Measurements from ENCODE around the gene OR6J1.

The OR6J1 gene

DNA sequence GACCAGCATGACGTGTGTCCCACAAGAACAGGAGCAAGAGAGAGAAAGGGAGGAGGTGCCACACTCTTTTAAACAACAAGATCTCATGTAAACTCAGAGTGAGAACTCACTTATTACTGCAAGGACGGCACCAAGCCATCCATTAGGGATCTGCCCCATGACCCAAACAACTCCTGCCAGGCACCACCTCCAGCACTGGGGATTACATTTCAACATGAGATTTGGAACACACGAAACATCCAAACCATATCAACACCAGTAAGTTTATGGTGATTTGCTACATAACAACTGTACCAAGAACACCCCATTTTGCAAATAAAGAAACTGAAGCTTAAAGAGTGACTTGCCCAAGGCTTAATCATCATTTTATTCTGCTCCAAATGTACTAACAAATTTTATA lies 23.7 kb upstream of the OR6J1 start:
- no peak for DNase-seq (ENCODE audit: low read depth in 1 of 2, low spot score in 1 of 2)
- no peak for TF ChIP-seq GABPA (IDR thresholded peaks at IDR 0.05; ENCODE audit: low read depth)
- TF ChIP-seq POLR2AphosphoS5 (IDR thresholded peaks at IDR 0.05; ENCODE audit: low read depth), result no peak
- no peak for TF ChIP-seq SPI1 (IDR thresholded peaks at IDR 0.05; ENCODE audit: borderline replicate concordance, low read depth)
- no peak for TF ChIP-seq CTCF (IDR thresholded peaks at IDR 0.05; ENCODE audit: insufficient read depth, low read length)
- TF ChIP-seq, protein P1, sequence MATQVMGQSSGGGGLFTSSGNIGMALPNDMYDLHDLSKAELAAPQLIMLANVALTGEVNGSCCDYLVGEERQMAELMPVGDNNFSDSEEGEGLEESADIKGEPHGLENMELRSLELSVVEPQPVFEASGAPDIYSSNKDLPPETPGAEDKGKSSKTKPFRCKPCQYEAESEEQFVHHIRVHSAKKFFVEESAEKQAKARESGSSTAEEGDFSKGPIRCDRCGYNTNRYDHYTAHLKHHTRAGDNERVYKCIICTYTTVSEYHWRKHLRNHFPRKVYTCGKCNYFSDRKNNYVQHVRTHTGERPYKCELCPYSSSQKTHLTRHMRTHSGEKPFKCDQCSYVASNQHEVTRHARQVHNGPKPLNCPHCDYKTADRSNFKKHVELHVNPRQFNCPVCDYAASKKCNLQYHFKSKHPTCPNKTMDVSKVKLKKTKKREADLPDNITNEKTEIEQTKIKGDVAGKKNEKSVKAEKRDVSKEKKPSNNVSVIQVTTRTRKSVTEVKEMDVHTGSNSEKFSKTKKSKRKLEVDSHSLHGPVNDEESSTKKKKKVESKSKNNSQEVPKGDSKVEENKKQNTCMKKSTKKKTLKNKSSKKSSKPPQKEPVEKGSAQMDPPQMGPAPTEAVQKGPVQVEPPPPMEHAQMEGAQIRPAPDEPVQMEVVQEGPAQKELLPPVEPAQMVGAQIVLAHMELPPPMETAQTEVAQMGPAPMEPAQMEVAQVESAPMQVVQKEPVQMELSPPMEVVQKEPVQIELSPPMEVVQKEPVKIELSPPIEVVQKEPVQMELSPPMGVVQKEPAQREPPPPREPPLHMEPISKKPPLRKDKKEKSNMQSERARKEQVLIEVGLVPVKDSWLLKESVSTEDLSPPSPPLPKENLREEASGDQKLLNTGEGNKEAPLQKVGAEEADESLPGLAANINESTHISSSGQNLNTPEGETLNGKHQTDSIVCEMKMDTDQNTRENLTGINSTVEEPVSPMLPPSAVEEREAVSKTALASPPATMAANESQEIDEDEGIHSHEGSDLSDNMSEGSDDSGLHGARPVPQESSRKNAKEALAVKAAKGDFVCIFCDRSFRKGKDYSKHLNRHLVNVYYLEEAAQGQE (IDR thresholded peaks at IDR 0.05; ENCODE audit: insufficient replicate concordance, low read depth), result no peak
- no peak overlapping the region for H3K27ac ChIP-seq (replicated peaks)
- H3K27me3 ChIP-seq (ENCODE audit: insufficient read depth, poor library complexity, severe bottlenecking), result no peaks in the 10 kb centered on the region
- H3K4me3 ChIP-seq (replicated peaks; ENCODE audit: insufficient read depth, low read length), result no peak overlapping the region

GRCh38 chr14:22666203-22666893 lies 22.2 kb upstream of the OR6J1 start:
- no peak for TF ChIP-seq SPI1 (IDR thresholded peaks at IDR 0.05; ENCODE audit: borderline replicate concordance, low read depth)
- TF ChIP-seq CTCF (IDR thresholded peaks at IDR 0.05; ENCODE audit: insufficient read depth, low read length), result no peak
- no peak for TF ChIP-seq POLR2AphosphoS5 (IDR thresholded peaks at IDR 0.05; ENCODE audit: low read depth)
- TF ChIP-seq, protein P1 (IDR thresholded peaks at IDR 0.05; ENCODE audit: insufficient replicate concordance, low read depth), result no peak
- TF ChIP-seq GABPA (IDR thresholded peaks at IDR 0.05; ENCODE audit: low read depth), result no peak
- no peaks in the 10 kb centered on the region for H3K27me3 ChIP-seq (ENCODE audit: insufficient read depth, poor library complexity, severe bottlenecking)
- no peak for DNase-seq (ENCODE audit: low read depth in 1 of 2, low spot score in 1 of 2)
- H3K27ac ChIP-seq (replicated peaks), result no peak overlapping the region
- no peak overlapping the region for H3K4me3 ChIP-seq (replicated peaks; ENCODE audit: insufficient read depth, low read length)

GRCh38 chr14:22664261-22664660 lies 20.1 kb upstream of the OR6J1 start:
- Histone ChIP-seq H3K27ac (replicated peaks) (no peak overlapping the region), H3K27me3 (ENCODE audit: insufficient read depth, poor library complexity, severe bottlenecking) (no peaks in the 10 kb centered on the region), H3K4me3 (replicated peaks; ENCODE audit: insufficient read depth, low read length) (no peak overlapping the region)
- TF ChIP-seq SPI1 (IDR thresholded peaks at IDR 0.05; ENCODE audit: borderline replicate concordance, low read depth), result no peak
- no peak for TF ChIP-seq CTCF (IDR thresholded peaks at IDR 0.05; ENCODE audit: insufficient read depth, low read length)
- TF ChIP-seq POLR2AphosphoS5 (IDR thresholded peaks at IDR 0.05; ENCODE audit: low read depth), result no peak
- TF ChIP-seq GABPA (IDR thresholded peaks at IDR 0.05; ENCODE audit: low read depth), result no peak
- TF ChIP-seq, protein P1 (IDR thresholded peaks at IDR 0.05; ENCODE audit: insufficient replicate concordance, low read depth), result no peak
- no peak for DNase-seq (ENCODE audit: low read depth in 1 of 2, low spot score in 1 of 2)

Data from HL-60 (cell line).